Hepatocyte (in vitro differentiated cells): ENCODE data around the gene CGN.

Experiments
- EZH2 ChIP-seq: fragments of 200-600 bp; sonication (generic); IDR thresholded peaks from 2 replicates; pipeline ENCODE4 v1.6.1; 2016; ENCODE audit warnings: antibody characterized with exemption, mild to moderate bottlenecking, borderline replicate concordance
- TF ChIP-seq, protein P1 (sequence below): fragments of 200-600 bp; sonication (generic); IDR thresholded peaks from 2 replicates; pipeline ENCODE4 v1.5.1; 2016; ENCODE audit warnings: antibody characterized with exemption, mild to moderate bottlenecking; ENCODE audit not compliant: poor library complexity

DNA sequence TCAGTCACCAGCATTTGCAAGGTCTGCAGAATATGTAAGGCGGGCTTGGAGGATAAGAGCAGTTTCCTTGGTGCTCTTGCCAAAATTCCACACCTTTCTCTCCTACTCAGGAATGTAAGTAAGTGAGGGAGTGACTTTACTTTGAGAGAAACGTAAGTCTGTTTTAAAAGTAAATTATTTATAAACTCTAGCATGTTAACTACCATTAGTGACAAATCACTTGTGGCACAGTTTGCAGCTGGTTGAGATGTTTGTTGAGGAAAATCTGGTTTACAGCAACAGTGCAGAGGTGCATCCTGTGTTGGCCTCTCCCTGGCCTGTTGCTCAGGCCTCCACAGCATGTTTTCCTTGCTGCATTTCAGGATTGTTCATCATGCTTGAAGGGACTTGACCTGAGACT lies 8.5 kb downstream of the CGN start:
- TF ChIP-seq, protein P1, sequence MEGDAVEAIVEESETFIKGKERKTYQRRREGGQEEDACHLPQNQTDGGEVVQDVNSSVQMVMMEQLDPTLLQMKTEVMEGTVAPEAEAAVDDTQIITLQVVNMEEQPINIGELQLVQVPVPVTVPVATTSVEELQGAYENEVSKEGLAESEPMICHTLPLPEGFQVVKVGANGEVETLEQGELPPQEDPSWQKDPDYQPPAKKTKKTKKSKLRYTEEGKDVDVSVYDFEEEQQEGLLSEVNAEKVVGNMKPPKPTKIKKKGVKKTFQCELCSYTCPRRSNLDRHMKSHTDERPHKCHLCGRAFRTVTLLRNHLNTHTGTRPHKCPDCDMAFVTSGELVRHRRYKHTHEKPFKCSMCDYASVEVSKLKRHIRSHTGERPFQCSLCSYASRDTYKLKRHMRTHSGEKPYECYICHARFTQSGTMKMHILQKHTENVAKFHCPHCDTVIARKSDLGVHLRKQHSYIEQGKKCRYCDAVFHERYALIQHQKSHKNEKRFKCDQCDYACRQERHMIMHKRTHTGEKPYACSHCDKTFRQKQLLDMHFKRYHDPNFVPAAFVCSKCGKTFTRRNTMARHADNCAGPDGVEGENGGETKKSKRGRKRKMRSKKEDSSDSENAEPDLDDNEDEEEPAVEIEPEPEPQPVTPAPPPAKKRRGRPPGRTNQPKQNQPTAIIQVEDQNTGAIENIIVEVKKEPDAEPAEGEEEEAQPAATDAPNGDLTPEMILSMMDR, result no peak
- TF ChIP-seq EZH2, result no peak
